Peyer's patch (tissue), 4 donors: Measurements from ENCODE around the gene ZNRF3. TPM values are rescaled to one million over a fixed set of nuclear protein-coding genes. Genes with fewer than 3 reads are reported as not detected.
A peak's percentile ranks its signal among the peaks of the same experiment; 100 is the strongest.

Experiments used
- DNase-seq, 3 donors: peaks; one replicate each; pipeline ENCODE4 v3.0.0-alpha.2; 2017 to 2019
- H3K27ac ChIP-seq, 4 donors: fragments of 200-600 bp; sonication (generic); one replicate each; pipeline ENCODE4 v1.5.1; 2016 to 2019
- H3K27me3 ChIP-seq, 2 donors: fragments of 200-600 bp; sonication (generic); one replicate each; pipeline ENCODE4 v1.5.1; 2019
- H3K36me3 ChIP-seq, 3 donors: fragments of 200-600 bp; sonication (generic); one replicate each; pipeline ENCODE4 v1.5.1; 2016 to 2019
- H3K4me1 ChIP-seq, 4 donors: fragments of 200-600 bp; sonication (generic); one replicate each; pipeline ENCODE4 v1.5.1; 2016 to 2019
- H3K4me3 ChIP-seq, 4 donors: fragments of 200-600 bp; sonication (generic); 1 replicate in 3 of 4; 2 replicates in 1 of 4; pipeline ENCODE4 v1.5.1; 2016 to 2019; ENCODE audit warnings: mild to moderate bottlenecking in 1 of 4
- H3K9me3 ChIP-seq, 4 donors: fragments of 200-600 bp; sonication (generic); one replicate each; pipeline ENCODE4 v1.5.1; 2016 to 2019; ENCODE audit warnings: mild to moderate bottlenecking in 1 of 4
- POLR2A ChIP-seq, 2 donors: fragments of 450-650 bp; IDR thresholded peaks; one replicate each; pipeline ENCODE4 v1.5.1; 2017; ENCODE audit warnings: antibody characterized with exemption in 2 of 2, mild to moderate bottlenecking in 2 of 2, moderate library complexity in 2 of 2
- total RNA-seq, 4 donors: library from RNA; depleted of rRNA; stranded (reverse); fragments of >200 nt; gene quantifications; one replicate each; pipeline ENCODE4 v1.1.0, GENCODE V29; 2016
- TF ChIP-seq, protein P1 (sequence below), 6 experiments: fragments of 450-650 bp in 4 of 6; fragments of 200-600 bp in 2 of 6; sonication (generic) in 1 of 6; IDR thresholded peaks; one replicate each; pipeline ENCODE4 v1.5.1; 2017 to 2019; ENCODE audit warnings: antibody characterized with exemption in 6 of 6, mild to moderate bottlenecking in 3 of 6, moderate library complexity in 1 of 6

The ZNRF3 gene
- total RNA-seq, 4 donors from 2014 or later: 5.8 to 17.6 (median 8.0) TPM

DNA sequence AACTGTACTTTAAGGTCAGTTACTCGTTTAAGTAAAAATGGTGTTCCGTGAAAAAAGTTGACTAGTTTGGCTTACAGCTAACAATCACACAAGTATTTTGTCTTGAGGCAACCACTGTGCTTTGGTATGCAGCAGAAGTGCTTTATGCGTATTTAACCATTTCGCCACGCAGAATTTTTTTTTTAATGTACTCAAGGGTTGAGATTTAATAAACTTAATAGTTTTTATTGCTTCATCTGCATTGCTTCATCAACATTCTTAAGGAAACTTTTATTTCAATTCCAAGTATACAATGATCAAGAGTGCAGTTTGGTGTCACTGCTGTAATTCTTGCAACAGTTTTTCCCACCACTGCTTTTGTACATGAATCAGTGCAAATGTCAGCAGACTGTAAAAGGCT lies 66.4 kb downstream of the ZNRF3 start:
- Histone ChIP-seq H3K4me1 (peaks cover 0 to 16% (median 0%) of the 10 kb centered on the region in 4 donors), H3K27me3 (no peaks in the 10 kb centered on the region), H3K36me3 (no peaks in the 10 kb centered on the region), H3K4me3 (no peak overlapping the region), H3K27ac (no peak overlapping the region), H3K9me3 (no peaks in the 10 kb centered on the region)
- no peak for DNase-seq
- TF ChIP-seq POLR2A (IDR thresholded peaks at IDR 0.05): no peak
- TF ChIP-seq, protein P1, sequence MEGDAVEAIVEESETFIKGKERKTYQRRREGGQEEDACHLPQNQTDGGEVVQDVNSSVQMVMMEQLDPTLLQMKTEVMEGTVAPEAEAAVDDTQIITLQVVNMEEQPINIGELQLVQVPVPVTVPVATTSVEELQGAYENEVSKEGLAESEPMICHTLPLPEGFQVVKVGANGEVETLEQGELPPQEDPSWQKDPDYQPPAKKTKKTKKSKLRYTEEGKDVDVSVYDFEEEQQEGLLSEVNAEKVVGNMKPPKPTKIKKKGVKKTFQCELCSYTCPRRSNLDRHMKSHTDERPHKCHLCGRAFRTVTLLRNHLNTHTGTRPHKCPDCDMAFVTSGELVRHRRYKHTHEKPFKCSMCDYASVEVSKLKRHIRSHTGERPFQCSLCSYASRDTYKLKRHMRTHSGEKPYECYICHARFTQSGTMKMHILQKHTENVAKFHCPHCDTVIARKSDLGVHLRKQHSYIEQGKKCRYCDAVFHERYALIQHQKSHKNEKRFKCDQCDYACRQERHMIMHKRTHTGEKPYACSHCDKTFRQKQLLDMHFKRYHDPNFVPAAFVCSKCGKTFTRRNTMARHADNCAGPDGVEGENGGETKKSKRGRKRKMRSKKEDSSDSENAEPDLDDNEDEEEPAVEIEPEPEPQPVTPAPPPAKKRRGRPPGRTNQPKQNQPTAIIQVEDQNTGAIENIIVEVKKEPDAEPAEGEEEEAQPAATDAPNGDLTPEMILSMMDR (IDR thresholded peaks at IDR 0.05): no peak

DNA sequence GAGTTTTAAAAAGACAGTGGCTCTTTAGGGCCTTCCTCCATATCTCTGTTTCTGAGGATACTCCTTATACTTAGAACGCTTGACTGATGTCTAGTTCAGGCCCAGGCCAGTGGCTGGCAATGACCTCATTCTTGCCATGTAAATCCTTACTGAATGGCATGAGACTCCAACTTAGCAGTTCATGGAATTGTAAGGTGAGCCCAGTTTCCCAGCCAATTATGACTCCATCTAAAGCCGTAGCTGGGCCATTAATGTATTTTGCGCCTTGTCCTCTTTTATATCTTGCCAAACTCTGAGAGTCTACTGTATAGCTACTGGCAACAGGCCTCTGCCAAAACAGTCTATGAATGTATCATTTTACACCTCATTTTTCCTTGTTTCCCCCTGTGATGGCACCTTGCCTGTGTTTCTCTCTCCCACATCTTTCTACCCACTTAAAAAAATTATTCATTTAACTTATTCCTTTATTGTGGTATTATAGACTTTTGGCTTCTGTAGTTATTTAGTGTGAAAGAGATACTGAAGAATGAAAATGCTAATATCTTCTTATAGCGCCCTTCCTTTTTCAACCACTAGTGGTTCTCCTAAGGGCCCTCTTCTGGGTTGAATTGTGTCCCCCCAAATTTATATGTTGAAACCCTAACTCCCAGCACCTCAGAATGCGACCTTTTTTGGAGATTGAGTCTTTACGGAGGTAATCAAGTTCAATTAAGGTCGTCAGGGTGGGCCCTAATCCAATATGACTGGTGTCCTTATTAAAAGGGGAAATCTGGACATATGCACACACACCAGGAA lies 67.4 kb downstream of the ZNRF3 start:
- H3K36me3 ChIP-seq: no peaks in the 10 kb centered on the region
- H3K4me1 ChIP-seq: peaks cover 0 to 18% (median 0%) of the 10 kb centered on the region in 4 donors
- no peaks in the 10 kb centered on the region for H3K9me3 ChIP-seq
- no peak overlapping the region for H3K27ac ChIP-seq
- TF ChIP-seq POLR2A (IDR thresholded peaks at IDR 0.05): no peak
- TF ChIP-seq, protein P1 (IDR thresholded peaks at IDR 0.05): peak in 1 of 6 experiments; percentile 11
- no peak for DNase-seq
- H3K27me3 ChIP-seq: no peaks in the 10 kb centered on the region
- H3K4me3 ChIP-seq: no peak overlapping the region

DNA sequence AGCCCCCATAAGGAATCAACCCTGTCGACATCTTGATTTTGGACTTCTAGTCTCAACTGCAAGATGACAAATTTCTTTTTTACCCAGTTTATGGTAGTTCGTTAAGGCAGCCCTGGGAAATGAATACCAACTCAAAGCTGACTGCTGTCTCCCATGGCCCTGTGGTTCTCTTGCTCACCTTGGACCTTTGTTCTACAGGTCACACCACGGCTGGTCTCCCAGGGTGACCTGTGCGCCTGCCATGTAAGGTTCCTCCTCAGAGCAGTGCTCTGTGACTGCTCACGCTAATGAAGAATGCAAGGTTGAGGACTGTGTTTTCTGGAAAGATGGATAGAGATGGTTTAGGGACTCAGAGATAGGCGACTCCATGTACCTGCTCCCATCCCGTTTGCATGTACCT lies 68.2 kb downstream of the ZNRF3 start:
- Histone ChIP-seq H3K4me1 (peaks cover 0 to 19% (median 0%) of the 10 kb centered on the region in 4 donors), H3K4me3 (no peak overlapping the region), H3K36me3 (no peaks in the 10 kb centered on the region), H3K9me3 (no peaks in the 10 kb centered on the region), H3K27ac (no peak overlapping the region), H3K27me3 (no peaks in the 10 kb centered on the region)
- TF ChIP-seq POLR2A (IDR thresholded peaks at IDR 0.05): no peak
- TF ChIP-seq, protein P1 (IDR thresholded peaks at IDR 0.05): no peak
- DNase-seq: no peak

GRCh38 chr22:28951969-28952521 lies 68.7 kb downstream of the ZNRF3 start:
- DNase-seq: no peak
- Histone ChIP-seq H3K9me3 (no peaks in the 10 kb centered on the region), H3K27ac (no peak overlapping the region), H3K4me3 (no peak overlapping the region), H3K4me1 (peaks cover 0 to 19% (median 0%) of the 10 kb centered on the region in 4 donors), H3K36me3 (no peaks in the 10 kb centered on the region), H3K27me3 (no peaks in the 10 kb centered on the region)
- TF ChIP-seq POLR2A (IDR thresholded peaks at IDR 0.05): no peak
- TF ChIP-seq, protein P1 (IDR thresholded peaks at IDR 0.05): peak in 1 of 6 experiments; percentile 22

DNA sequence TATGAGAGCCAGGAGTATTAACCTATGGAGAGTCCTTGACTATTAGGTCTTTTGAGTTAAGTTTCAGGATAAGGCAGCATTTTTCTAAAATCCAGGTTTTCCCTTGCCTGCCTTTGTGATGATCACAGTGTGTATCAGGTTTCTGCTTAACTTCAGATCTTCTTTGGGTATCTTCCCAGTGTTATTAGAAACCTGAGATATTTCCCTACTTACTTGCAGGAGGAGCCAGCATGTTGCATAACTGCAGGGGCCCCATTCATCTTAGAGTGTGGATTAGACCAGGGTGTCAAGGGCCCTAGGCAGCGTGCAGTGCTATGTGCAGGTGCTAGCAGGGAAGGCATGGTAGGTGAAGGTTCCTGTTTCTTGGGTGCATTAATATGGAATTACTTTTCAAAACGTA lies 69.5 kb downstream of the ZNRF3 start:
- Histone ChIP-seq H3K36me3 (no peaks in the 10 kb centered on the region), H3K4me1 (peaks cover 0 to 19% (median 0%) of the 10 kb centered on the region in 4 donors), H3K4me3 (no peak overlapping the region), H3K27me3 (no peaks in the 10 kb centered on the region), H3K27ac (no peak overlapping the region), H3K9me3 (no peaks in the 10 kb centered on the region)
- no peak for TF ChIP-seq POLR2A (IDR thresholded peaks at IDR 0.05)
- TF ChIP-seq, protein P1 (IDR thresholded peaks at IDR 0.05): no peak
- DNase-seq: no peak
